IPS-20b (cell line): ENCODE data around the gene OXLD1.

Source experiments
- H3K27ac ChIP-seq: one replicate; pipeline ENCODE4 v1.5.1; 2013; ENCODE audit warnings: low read length
- H3K27me3 ChIP-seq: 2 replicates; pipeline ENCODE4 v1.6.1; 2013; ENCODE audit warnings: mild to moderate bottlenecking, low read length, inconsistent platforms; ENCODE audit not compliant: insufficient read depth
- H3K36me3 ChIP-seq: 2 replicates; pipeline ENCODE4 v1.6.1; 2013; ENCODE audit warnings: low read depth, mild to moderate bottlenecking, inconsistent platforms, low read length, moderate library complexity; ENCODE audit not compliant: insufficient read depth
- H3K4me1 ChIP-seq: 2 replicates; pipeline ENCODE4 v1.6.1; 2013; ENCODE audit warnings: mild to moderate bottlenecking, control low read depth, inconsistent platforms, low read length, moderate library complexity; ENCODE audit not compliant: insufficient read depth
- H3K4me3 ChIP-seq: 2 replicates; pipeline ENCODE4 v1.5.1; 2013; ENCODE audit warnings: mild to moderate bottlenecking, low read length, inconsistent platforms
- H3K9ac ChIP-seq: 2 replicates; pipeline ENCODE4 v1.6.1; 2013; ENCODE audit warnings: low read depth, mild to moderate bottlenecking, inconsistent platforms, low read length, moderate library complexity
- H3K9me3 ChIP-seq: 2 replicates; pipeline ENCODE4 v1.6.1; 2013; ENCODE audit warnings: mild to moderate bottlenecking, low read depth, low read length, inconsistent platforms; ENCODE audit not compliant: insufficient read depth

Gene OXLD1

DNA sequence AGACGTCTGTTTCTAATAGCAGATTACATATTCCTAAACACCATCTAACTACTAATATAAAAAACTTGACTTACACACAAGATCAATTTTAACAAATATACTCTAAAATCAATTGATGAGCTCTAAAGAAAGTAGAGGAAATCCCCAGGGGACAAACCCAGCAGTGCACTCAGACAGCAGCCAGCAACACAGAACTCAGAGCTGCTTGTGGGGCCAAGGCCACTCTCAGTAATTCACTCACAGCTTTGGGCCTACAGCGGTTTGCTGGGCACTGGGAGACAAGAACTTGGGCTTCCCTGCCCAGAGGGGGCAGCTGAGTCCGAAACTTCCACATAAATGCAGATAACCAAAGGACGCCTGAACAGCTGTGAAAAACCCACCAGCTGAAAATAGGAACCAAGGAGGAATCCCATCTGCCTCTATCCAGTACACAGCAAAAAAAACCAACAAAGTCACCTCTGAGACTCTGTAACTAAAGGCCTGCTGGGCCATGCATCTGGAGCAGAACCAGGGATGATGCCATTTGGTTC is 50.9 kb downstream of the OXLD1 start:
- H3K27me3 ChIP-seq, result no peaks in the 10 kb centered on the region
- no peaks in the 10 kb centered on the region for H3K4me1 ChIP-seq
- H3K4me3 ChIP-seq, result no peak overlapping the region
- no peaks in the 10 kb centered on the region for H3K9me3 ChIP-seq
- peaks cover 63% of the 10 kb centered on the region for H3K36me3 ChIP-seq
- no peak overlapping the region for H3K27ac ChIP-seq
- H3K9ac ChIP-seq, result no peak overlapping the region
